K562 (cell line): ENCODE results near the gene SART1. TPM values are rescaled to one million over a fixed set of nuclear protein-coding genes. Genes with fewer than 3 reads are reported as not detected.
A peak's percentile ranks its signal among the peaks of the same experiment; 100 is the strongest.

ENCODE experiments used
- ATAC-seq: fragments of 200-7000 bp; cut with Tn5 transposase; 3 replicates; pipeline ENCODE4 v1.9.1; 2020; ENCODE audit warnings: moderate library complexity
- BruUV-seq: library from RNA; stranded (reverse); fragments of 400-500 nt; replicated peaks from 2 replicates; lab custom pipeline; 2021; lab: Mats Ljungman, UMichigan
- CTCF ChIA-PET: fragments of 300-600 bp; formaldehyde crosslinking; extraction: SDS; loops from one replicate; lab custom pipeline; 2021; ENCODE audit warnings: low intra/inter-chr PET ratio; lab: Yijun Ruan, JAX
- POLR2A ChIA-PET: fragments of 300-600, 350-650 bp; sonication (Branson Sonifier 250); formaldehyde crosslinking; extraction: SDS; loops from one replicate; lab custom pipeline; 2021; ENCODE audit warnings: antibody characterized with exemption, inconsistent platforms; lab: Yijun Ruan, JAX
- DNase-seq, 4 experiments: peaks; one replicate each; pipeline versions ENCODE4 v3.0.0 to v3.0.0-alpha.2; 2011 to 2018; ENCODE audit warnings: low spot score in 3 of 4, mixed read lengths in 3 of 4; ENCODE audit errors: extremely low read depth in 1 of 4
- FAIRE-seq: peaks from 2 replicates; lab custom pipeline; 2011; peaks lifted over from hg19 to GRCh38; lab: Jason Lieb, UNC
- H2AFZ ChIP-seq: 2 replicates; pipeline ENCODE4 v1.6.0; 2011; ENCODE audit warnings: low read depth, low read length, control low read depth, inconsistent platforms
- H3K27ac ChIP-seq: fragments of 200-600 bp; 3 replicates; pipeline ENCODE4 v1.8.0; 2011; ENCODE audit warnings: low read depth, mild to moderate bottlenecking, control low read depth, inconsistent platforms, low read length, moderate library complexity, mixed read lengths; ENCODE audit errors: extremely low read depth
- H3K27me3 ChIP-seq, 2 experiments: fragments of 300-600 bp in 1 of 2; 2 replicates in 1 of 2; 3 replicates in 1 of 2; pipeline versions ENCODE4 v1.6.0 to v1.8.0; 2011; ENCODE audit warnings: inconsistent platforms in 2 of 2, low read length in 2 of 2, mild to moderate bottlenecking in 1 of 2, mixed read lengths in 1 of 2, moderate library complexity in 1 of 2; ENCODE audit not compliant: control insufficient read depth in 2 of 2, insufficient read depth in 2 of 2
- H3K36me3 ChIP-seq: fragments of 300-600 bp; 3 replicates; pipeline ENCODE4 v1.8.0; 2011; ENCODE audit warnings: mild to moderate bottlenecking, low read length, inconsistent platforms; ENCODE audit not compliant: control insufficient read depth, insufficient read depth
- H3K4me1 ChIP-seq, 2 experiments: fragments of 200-600 bp in 1 of 2; replicated peaks in 1 of 2; 2 replicates in 1 of 2; 3 replicates in 1 of 2; pipeline versions ENCODE4 v1.5.1 to v1.8.0; 2011; ENCODE audit warnings: inconsistent platforms in 2 of 2, low read length in 2 of 2, mild to moderate bottlenecking in 1 of 2, mixed read lengths in 1 of 2, moderate library complexity in 1 of 2; ENCODE audit not compliant: control insufficient read depth in 2 of 2, insufficient read depth in 2 of 2
- H3K4me2 ChIP-seq: 2 replicates; pipeline ENCODE4 v1.6.1; 2011; ENCODE audit warnings: low read length, control low read depth, inconsistent platforms, mixed read lengths; ENCODE audit not compliant: insufficient read depth
- H3K4me3 ChIP-seq: fragments of 200-600 bp; sonication (generic), shearing (Covaris generic); 2 replicates; pipeline ENCODE4 v1.5.1; 2016; ENCODE audit warnings: control low read depth, inconsistent platforms
- H3K79me2 ChIP-seq: fragments of 200-600 bp; 3 replicates; pipeline ENCODE4 v1.8.0; 2011; ENCODE audit warnings: low read length, inconsistent platforms; ENCODE audit not compliant: control insufficient read depth, insufficient read depth
- H3K9ac ChIP-seq, 2 experiments: 2 replicates each; pipeline versions ENCODE4 v1.6.0 to v1.6.1; 2011; ENCODE audit warnings: low read depth in 2 of 2, low read length in 2 of 2, control low read depth in 1 of 2, inconsistent platforms in 1 of 2, mild to moderate bottlenecking in 1 of 2, mixed read lengths in 1 of 2; ENCODE audit not compliant: insufficient read depth in 1 of 2
- H3K9me1 ChIP-seq: one replicate; pipeline ENCODE4 v1.6.0; 2011; ENCODE audit warnings: inconsistent platforms, mild to moderate bottlenecking, low read length, moderate library complexity; ENCODE audit not compliant: control insufficient read depth, insufficient read depth
- H3K9me3 ChIP-seq: replicated peaks from 2 replicates; pipeline ENCODE4 v1.5.1; 2011; ENCODE audit warnings: low read depth, low read length, inconsistent platforms; ENCODE audit not compliant: control insufficient read depth, insufficient read depth
- H4K20me1 ChIP-seq: replicated peaks from 2 replicates; pipeline ENCODE4 v1.6.1; 2011; ENCODE audit warnings: low read length, inconsistent platforms, mixed read lengths; ENCODE audit not compliant: control insufficient read depth, insufficient read depth
- ELF2 ChIP-seq: fragments of 250-450 bp; sonication (Bioruptor Pico); IDR thresholded peaks from 2 replicates; pipeline ENCODE4 v1.5.0; 2021; ENCODE audit warnings: mild to moderate bottlenecking
- HEY1 ChIP-seq: fragments of 250-450 bp; sonication (Bioruptor Pico); IDR thresholded peaks from 2 replicates; pipeline ENCODE4 v1.5.0; 2020; ENCODE audit warnings: mild to moderate bottlenecking, moderate library complexity, borderline replicate concordance
- HNRNPK ChIP-seq: fragments of 200-400 bp; formaldehyde crosslinking; IDR thresholded peaks from one replicate; pipeline ENCODE4 v1.6.1; 2018; ENCODE audit warnings: mild to moderate bottlenecking, low read depth, low read length; ENCODE audit not compliant: poor library complexity, severe bottlenecking
- KAT8 ChIP-seq: fragments of 450-650 bp; IDR thresholded peaks from 2 replicates; pipeline ENCODE4 v1.6.1; 2016; ENCODE audit warnings: low read depth, mild to moderate bottlenecking
- MAFF ChIP-seq: IDR thresholded peaks from 2 replicates; pipeline ENCODE4 v1.6.1; 2012; ENCODE audit warnings: low read length, improper control_type of control experiment
- PHF8 ChIP-seq: fragments of 200-600 bp; sonication (generic); IDR thresholded peaks from 2 replicates; pipeline ENCODE4 v1.6.1; 2012; ENCODE audit warnings: mixed run types, mild to moderate bottlenecking, inconsistent platforms, low read length, moderate library complexity, borderline replicate concordance
- PML ChIP-seq: IDR thresholded peaks from 2 replicates; pipeline ENCODE4 v1.6.1; 2012; ENCODE audit warnings: low read length, inconsistent platforms
- POLR2AphosphoS2 ChIP-seq: IDR thresholded peaks from 2 replicates; pipeline ENCODE4 v1.6.1; 2012; ENCODE audit warnings: low read length, improper control_type of control experiment
- PTTG1 ChIP-seq: fragments of 450-650 bp; IDR thresholded peaks from 2 replicates; pipeline ENCODE4 v1.6.1; 2016; ENCODE audit warnings: low read depth, mild to moderate bottlenecking, missing genetic modification characterization, missing compliant biosample characterization
- PURB ChIP-seq: sonication (generic); formaldehyde crosslinking; IDR thresholded peaks from 2 replicates; pipeline ENCODE4 v1.9.0; 2021; ENCODE audit warnings: low read depth, mild to moderate bottlenecking, missing genetic modification reagents
- ZFP30 ChIP-seq: fragments of 250-450 bp; sonication (Bioruptor Pico); IDR thresholded peaks from 2 replicates; pipeline ENCODE4 v1.8.0; 2022; ENCODE audit warnings: moderate library complexity, mild to moderate bottlenecking, inconsistent platforms, borderline replicate concordance
- ZNF778 ChIP-seq: fragments of 450-650 bp; formaldehyde crosslinking; IDR thresholded peaks from 2 replicates; pipeline ENCODE4 v1.4.0; 2020; ENCODE audit warnings: mild to moderate bottlenecking, moderate library complexity
- ZNF830 ChIP-seq: fragments of 250-450 bp; sonication (Bioruptor Pico); IDR thresholded peaks from 2 replicates; pipeline ENCODE4 v1.5.0; 2021; ENCODE audit warnings: mild to moderate bottlenecking
- WGBS: fragments of 100-300 bp; shearing (Covaris generic); methylation state at CpG from one replicate; pipeline ENCODE4 v1.1.6; 2016; ENCODE audit warnings: low coverage, mixed read lengths; ENCODE audit not compliant: insufficient coverage; ENCODE audit errors: missing lambda C conversion rate; 5-methylcytosine and 5-hydroxymethylcytosine counted together
- in situ Hi-C: fragments of 300-500 bp; cut with MboI; formaldehyde crosslinking; loops from 4 replicates; pipeline ENCODE4 v1.15.0; 2018; ENCODE audit warnings: inconsistent platforms, mixed read lengths
- intact Hi-C: fragments of 100-400 bp; cut with micrococcal nuclease; formaldehyde crosslinking; loops from 2 replicates; pipeline ENCODE4 v1.14.2; 2022
- polyA plus RNA-seq, 8 experiments: library from polyadenylated mRNA; depleted of rRNA in 4 of 8; stranded (reverse) in 5 of 8; unstranded in 3 of 8; fragments of >200 nt; fragmentation: Nextera tagmentation in 2 of 8; fragmentation: Illumina TruSeq in 1 of 8; extraction: Ambion mirVana in 2 of 8; extraction: Trizol in 1 of 8; gene quantifications; 2 replicates each; pipeline versions ENCODE4 v1.2.1 to v1.2.3, GENCODE V29; 2011 to 2014; ENCODE audit warnings: inconsistent platforms in 1 of 8, missing spikeins in 1 of 8
- total RNA-seq, 7 experiments: library from RNA; depleted of rRNA in 6 of 7; stranded (reverse); fragments of >200 nt in 6 of 7; fragmentation: Illumina TruSeq in 2 of 7; extraction: Trizol in 2 of 7; gene quantifications; 2 replicates each; pipeline versions ENCODE4 v1.2.1 to v1.2.3, GENCODE V29; 2011 to 2021; ENCODE audit warnings: low replicate concordance in 1 of 7
- TF ChIP-seq, protein P1 (sequence below): sonication (generic); formaldehyde crosslinking; IDR thresholded peaks from 2 replicates; pipeline ENCODE4 v1.8.0; 2022; ENCODE audit warnings: missing genetic modification reagents, mild to moderate bottlenecking, borderline replicate concordance

Gene SART1
- total and polyA plus RNA-seq, 9 of the 15 experiments (the other 6 are each of a cell fraction or from before 2014, with no cell fraction given) = 4.8 to 84.1 (median 31.7) TPM

DNA sequence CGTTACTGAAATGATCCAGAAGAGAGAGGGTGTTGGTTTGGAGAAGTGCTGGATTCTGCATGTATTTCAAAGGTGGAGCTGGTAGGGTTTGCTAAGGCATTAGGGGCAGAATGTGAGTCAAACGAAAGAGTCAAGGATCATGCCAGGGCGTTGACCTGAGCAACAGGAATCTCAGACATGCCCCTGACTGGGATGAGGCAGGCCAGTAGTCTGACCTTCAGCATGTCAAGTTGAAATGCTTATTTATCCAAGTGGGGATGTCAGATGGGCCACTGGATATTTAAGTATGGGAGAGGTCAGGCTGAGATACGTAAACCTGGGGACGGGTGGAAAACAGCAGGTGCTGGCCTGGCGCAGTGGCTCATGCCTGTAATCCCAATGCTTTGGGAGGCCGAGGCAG lies 19.0 kb upstream of the SART1 start:
- H4K20me1 ChIP-seq = 0 out of 2 replicates have a peak, but pooled peaks cover 4% of the 10 kb centered on the region
- no peaks in the 10 kb centered on the region for H3K9me1 ChIP-seq
- no peaks in the 10 kb centered on the region for H3K36me3 ChIP-seq
- H3K4me1 ChIP-seq = peaks cover 12 to 33% of the 10 kb centered on the region in 2 experiments; a peak in 4 of 5 replicates
- 0 out of 4 replicates have a peak overlapping the region, but pooled peaks of 1 of the 2 experiments have one; percentile 13 for H3K9ac ChIP-seq
- in situ Hi-C loops (no loop called here), intact Hi-C loops (no loop called here)
- ATAC-seq (no peak), FAIRE-seq (no peak), DNase-seq (no peak)
- peaks cover 0 to 1% of the 10 kb centered on the region in 2 experiments; a peak in 1 of 5 replicates for H3K27me3 ChIP-seq
- CTCF ChIA-PET = no interaction called here
- H2AFZ ChIP-seq = no peak overlapping the region
- no peak overlapping the region for H3K4me3 ChIP-seq
- no TSS peak for BruUV-seq
- no peaks in the 10 kb centered on the region for H3K9me3 ChIP-seq
- WGBS = 60% methylated on average over 7 of the region's 7 CpGs
- H3K4me2 ChIP-seq = no peak overlapping the region
- no peaks in the 10 kb centered on the region for H3K79me2 ChIP-seq
- POLR2A ChIA-PET = interaction anchor here (1.0 kb wide), 1 partner anchor 17 kb away, joined by 3 read pairs; no protein-coding TSS in a partner anchor
- H3K27ac ChIP-seq = no peak overlapping the region
- TF ChIP-seq PML (no peak), POLR2AphosphoS2 (no peak), PHF8 (no peak), HNRNPK (no peak), MAFF (no peak), HEY1 (CRISPR knock-in tag) (no peak), ZNF778 (CRISPR knock-in tag) (no peak), ZFP30 (CRISPR knock-in tag) (no peak), ELF2 (CRISPR knock-in tag) (no peak), ZNF830 (CRISPR knock-in tag) (no peak), KAT8 (no peak), PURB (CRISPR knock-in tag) (no peak), PTTG1 (tag) (no peak)
- TF ChIP-seq, protein P1, sequence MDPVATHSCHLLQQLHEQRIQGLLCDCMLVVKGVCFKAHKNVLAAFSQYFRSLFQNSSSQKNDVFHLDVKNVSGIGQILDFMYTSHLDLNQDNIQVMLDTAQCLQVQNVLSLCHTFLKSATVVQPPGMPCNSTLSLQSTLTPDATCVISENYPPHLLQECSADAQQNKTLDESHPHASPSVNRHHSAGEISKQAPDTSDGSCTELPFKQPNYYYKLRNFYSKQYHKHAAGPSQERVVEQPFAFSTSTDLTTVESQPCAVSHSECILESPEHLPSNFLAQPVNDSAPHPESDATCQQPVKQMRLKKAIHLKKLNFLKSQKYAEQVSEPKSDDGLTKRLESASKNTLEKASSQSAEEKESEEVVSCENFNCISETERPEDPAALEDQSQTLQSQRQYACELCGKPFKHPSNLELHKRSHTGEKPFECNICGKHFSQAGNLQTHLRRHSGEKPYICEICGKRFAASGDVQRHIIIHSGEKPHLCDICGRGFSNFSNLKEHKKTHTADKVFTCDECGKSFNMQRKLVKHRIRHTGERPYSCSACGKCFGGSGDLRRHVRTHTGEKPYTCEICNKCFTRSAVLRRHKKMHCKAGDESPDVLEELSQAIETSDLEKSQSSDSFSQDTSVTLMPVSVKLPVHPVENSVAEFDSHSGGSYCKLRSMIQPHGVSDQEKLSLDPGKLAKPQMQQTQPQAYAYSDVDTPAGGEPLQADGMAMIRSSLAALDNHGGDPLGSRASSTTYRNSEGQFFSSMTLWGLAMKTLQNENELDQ (CRISPR knock-in tag) = no peak
